Muscle of leg (tissue), 11 donors: ENCODE measurements around the gene HTR1E. TPM values are rescaled to one million over a fixed set of nuclear protein-coding genes. Genes with fewer than 3 reads are reported as not detected.

Experiments used
- DNase-seq: peaks from one replicate; pipeline ENCODE4 v3.0.0; 2013
- H3K27ac ChIP-seq: one replicate; pipeline ENCODE4 v1.5.1; 2013; ENCODE audit warnings: mild to moderate bottlenecking, low read length, control low read depth
- H3K27me3 ChIP-seq: one replicate; pipeline ENCODE4 v1.6.1; 2013; ENCODE audit warnings: low read length; ENCODE audit not compliant: control insufficient read depth, insufficient read depth
- H3K36me3 ChIP-seq: one replicate; pipeline ENCODE4 v1.6.1; 2013; ENCODE audit warnings: low read length; ENCODE audit not compliant: control insufficient read depth, insufficient read depth
- H3K4me1 ChIP-seq: one replicate; pipeline ENCODE4 v1.6.1; 2013; ENCODE audit warnings: low read length; ENCODE audit not compliant: control insufficient read depth, insufficient read depth
- H3K4me3 ChIP-seq: one replicate; pipeline ENCODE4 v1.5.1; 2013; ENCODE audit warnings: low read length, control low read depth
- H3K9me3 ChIP-seq: replicated peaks from 2 replicates; pipeline ENCODE4 v1.6.1; 2013; ENCODE audit warnings: low read depth, low read length; ENCODE audit not compliant: control insufficient read depth
- WGBS: methylation state at CpG from one replicate; pipeline ENCODE4 v1.1.5; 2013; ENCODE audit warnings: missing lambda C conversion rate; ENCODE audit not compliant: insufficient coverage; 5-methylcytosine and 5-hydroxymethylcytosine counted together
- polyA plus RNA-seq, 8 donors: library from polyadenylated mRNA; unstranded; fragments of 120-200 nt; gene quantifications; one replicate each; pipeline versions ENCODE4 v1.2.1 to v1.2.3, GENCODE V29; 2013; ENCODE audit warnings: inconsistent platforms in 1 of 8, low replicate concordance in 1 of 8; ENCODE audit not compliant: insufficient read length in 8 of 8, insufficient read depth in 1 of 8
- total RNA-seq: library from RNA; stranded (reverse); fragments of 120-200 nt; gene quantifications from one replicate; pipeline ENCODE4 v1.2.4, GENCODE V29; 2013

The HTR1E gene
- total and polyA plus RNA-seq, 9 donors, result not detected

GRCh38 chr6:86941461-86941860 is 4.1 kb downstream of the HTR1E start:
- Histone ChIP-seq H3K4me3 (no peak overlapping the region), H3K9me3 (no peaks in the 10 kb centered on the region), H3K27ac (no peak overlapping the region), H3K27me3 (peaks cover 22% of the 10 kb centered on the region), H3K36me3 (no peaks in the 10 kb centered on the region), H3K4me1 (no peaks in the 10 kb centered on the region)
- WGBS, result no CpG with 5 or more reads among the region's 1 CpG
- no peak for DNase-seq

- H3K4me1 ChIP-seq, result no peaks in the 10 kb centered on the region
- DNase-seq, result no peak
- 80% methylated on average over 3 of the region's 6 CpGs for WGBS
Measured at GRCh38 chr6:86942769-86943516, 5.6 kb downstream of the HTR1E start.

GRCh38 chr6:86943819-86944407 is 6.6 kb downstream of the HTR1E start:
- no peak overlapping the region for H3K27ac ChIP-seq
- peaks cover 2% of the 10 kb centered on the region for H3K27me3 ChIP-seq
- 23% methylated on average over 4 of the region's 5 CpGs for WGBS
- H3K36me3 ChIP-seq, result no peaks in the 10 kb centered on the region
- no peak overlapping the region for H3K4me3 ChIP-seq
- H3K4me1 ChIP-seq, result no peaks in the 10 kb centered on the region
- no peaks in the 10 kb centered on the region for H3K9me3 ChIP-seq
- no peak for DNase-seq

More at GRCh38 chr6:86942769-86943516, 5.6 kb downstream of the HTR1E start:
- Histone ChIP-seq H3K4me3 (no peak overlapping the region), H3K36me3 (no peaks in the 10 kb centered on the region), H3K27ac (no peak overlapping the region), H3K9me3 (no peaks in the 10 kb centered on the region), H3K27me3 (peaks cover 7% of the 10 kb centered on the region)

- WGBS, result 80% methylated on average over 2 of the region's 3 CpGs
Measured at GRCh38 chr6:86949771-86950170, 12.4 kb downstream of the HTR1E start.

GRCh38 chr6:86952991-86953390 is 15.7 kb downstream of the HTR1E start:
- no peak overlapping the region for H3K27ac ChIP-seq
- H3K9me3 ChIP-seq, result no peaks in the 10 kb centered on the region
- no CpG with 5 or more reads among the region's 1 CpG for WGBS
- no peaks in the 10 kb centered on the region for H3K27me3 ChIP-seq
- H3K4me1 ChIP-seq, result no peaks in the 10 kb centered on the region
- no peak overlapping the region for H3K4me3 ChIP-seq
- DNase-seq, result no peak
- no peaks in the 10 kb centered on the region for H3K36me3 ChIP-seq

More at GRCh38 chr6:86949771-86950170, 12.4 kb downstream of the HTR1E start:
- H3K36me3 ChIP-seq, result no peaks in the 10 kb centered on the region
- no peaks in the 10 kb centered on the region for H3K4me1 ChIP-seq
- no peaks in the 10 kb centered on the region for H3K27me3 ChIP-seq
- DNase-seq, result no peak
- H3K4me3 ChIP-seq, result no peak overlapping the region
- no peak overlapping the region for H3K27ac ChIP-seq
- H3K9me3 ChIP-seq, result no peaks in the 10 kb centered on the region

- Histone ChIP-seq H3K4me3 (no peak overlapping the region), H3K9me3 (no peaks in the 10 kb centered on the region), H3K27ac (no peak overlapping the region), H3K4me1 (no peaks in the 10 kb centered on the region), H3K27me3 (no peaks in the 10 kb centered on the region), H3K36me3 (no peaks in the 10 kb centered on the region)
- 100% methylated on average over 1 of the region's 2 CpGs for WGBS
- DNase-seq, result no peak
Measured at GRCh38 chr6:86959656-86960055, 22.3 kb downstream of the HTR1E start.

- WGBS, result 95% methylated on average over 2 of the region's 8 CpGs
Measured at GRCh38 chr6:86961455-86962200, 24.3 kb downstream of the HTR1E start.

GRCh38 chr6:86963352-86963751 is 26.0 kb downstream of the HTR1E start:
- WGBS, result no CpG with 5 or more reads among the region's 2 CpGs
- H3K4me3 ChIP-seq, result no peak overlapping the region

More at GRCh38 chr6:86961455-86962200, 24.3 kb downstream of the HTR1E start:
- DNase-seq, result no peak
- no peak overlapping the region for H3K4me3 ChIP-seq
- H3K4me1 ChIP-seq, result no peaks in the 10 kb centered on the region
- H3K27me3 ChIP-seq, result no peaks in the 10 kb centered on the region
- no peak overlapping the region for H3K27ac ChIP-seq
- H3K9me3 ChIP-seq, result no peaks in the 10 kb centered on the region
- no peaks in the 10 kb centered on the region for H3K36me3 ChIP-seq

GRCh38 chr6:86964029-86964579 is 26.8 kb downstream of the HTR1E start:
- Histone ChIP-seq H3K9me3 (no peaks in the 10 kb centered on the region), H3K4me3 (no peak overlapping the region), H3K36me3 (no peaks in the 10 kb centered on the region), H3K4me1 (no peaks in the 10 kb centered on the region), H3K27me3 (no peaks in the 10 kb centered on the region), H3K27ac (no peak overlapping the region)
- DNase-seq, result no peak
- WGBS, result 83% methylated on average over 1 of the region's 4 CpGs

More at GRCh38 chr6:86963352-86963751, 26.0 kb downstream of the HTR1E start:
- no peaks in the 10 kb centered on the region for H3K9me3 ChIP-seq
- H3K27me3 ChIP-seq, result no peaks in the 10 kb centered on the region
- no peak overlapping the region for H3K27ac ChIP-seq
- no peaks in the 10 kb centered on the region for H3K4me1 ChIP-seq
- no peaks in the 10 kb centered on the region for H3K36me3 ChIP-seq
- DNase-seq, result no peak

- WGBS, result 92% methylated on average over 1 of the region's 1 CpG
- no peaks in the 10 kb centered on the region for H3K27me3 ChIP-seq
Measured at GRCh38 chr6:86966271-86966670, 28.9 kb downstream of the HTR1E start.

More at GRCh38 chr6:86966271-86966670, 28.9 kb downstream of the HTR1E start:
- H3K9me3 ChIP-seq, result no peaks in the 10 kb centered on the region
- no peaks in the 10 kb centered on the region for H3K4me1 ChIP-seq
- no peak overlapping the region for H3K4me3 ChIP-seq
- H3K27ac ChIP-seq, result no peak overlapping the region
- no peaks in the 10 kb centered on the region for H3K36me3 ChIP-seq
- DNase-seq, result no peak
